Lower leg skin (tissue), 4 donors: ENCODE data around the gene WDR27. TPM values are rescaled to one million over a fixed set of nuclear protein-coding genes. Genes with fewer than 3 reads are reported as not detected.
"Not testable (repeated sequence)": the region's sequence is repeated elsewhere in the genome, so short reads cannot be mapped to it uniquely, and the experiment has no call there.

ENCODE experiments used
- DNase-seq, 2 donors: peaks; one replicate each; pipeline ENCODE4 v3.0.0-alpha.2; 2019; ENCODE audit warnings: low spot score in 2 of 2
- H3K4me3 ChIP-seq: fragments of 200-600 bp; sonication (generic); 2 replicates; pipeline ENCODE4 v1.5.1; 2017; ENCODE audit warnings: mild to moderate bottlenecking, low read depth; ENCODE audit not compliant: poor library complexity, severe bottlenecking
- CTCF ChIP-seq, 3 donors: fragments of 450-650 bp; IDR thresholded peaks; one replicate each; pipeline ENCODE4 v1.5.1; 2016; ENCODE audit warnings: antibody characterized with exemption in 3 of 3, mild to moderate bottlenecking in 3 of 3, moderate library complexity in 2 of 3
- POLR2A ChIP-seq, 2 donors: fragments of 450-650 bp; IDR thresholded peaks; one replicate each; pipeline ENCODE4 v1.6.1; 2016 to 2017; ENCODE audit warnings: antibody characterized with exemption in 2 of 2, mild to moderate bottlenecking in 1 of 2, moderate library complexity in 1 of 2
- WGBS, 2 donors: methylation state at CpG; one replicate each; pipeline ENCODE4 v1.1.5; 2018; 5-methylcytosine and 5-hydroxymethylcytosine counted together
- intact Hi-C: fragments of 100-400 bp; cut with DNase I; formaldehyde crosslinking; loops from one replicate; pipeline ENCODE4 v1.15.0; 2023; ENCODE audit warnings: low total_unique reads
- total RNA-seq, 4 donors: library from RNA; depleted of rRNA; stranded (reverse); fragments of >200 nt; gene quantifications; one replicate each; pipeline ENCODE4 v1.1.0, GENCODE V29; 2016

The WDR27 gene
- total RNA-seq, 4 donors from 2014 or later = 15.7 to 40.0 (median 19.5) TPM

- H3K4me3 ChIP-seq = no peak overlapping the region
- intact Hi-C loops = no loop called here
- no peak for DNase-seq
- no peak for TF ChIP-seq POLR2A (IDR thresholded peaks at IDR 0.05)
- no peak for TF ChIP-seq CTCF (IDR thresholded peaks at IDR 0.05)
- 87 to 90% methylated on average over 3 of the region's 3 CpGs for WGBS, 2 donors
These were observed 173.1 kb downstream of the WDR27 start for GRCh38 chr6:169528755-169529154.

- intact Hi-C loops = no loop called here
- H3K4me3 ChIP-seq = no peak overlapping the region
- no peak for TF ChIP-seq CTCF (IDR thresholded peaks at IDR 0.05)
- TF ChIP-seq POLR2A (IDR thresholded peaks at IDR 0.05) = no peak
- 76 to 87% methylated on average over 1 of the region's 1 CpG for WGBS, 2 donors
- no peak for DNase-seq
These were observed 174.5 kb downstream of the WDR27 start for GRCh38 chr6:169527306-169527705.

GRCh38 chr6:169521825-169522224 is 180.0 kb downstream of the WDR27 start:
- TF ChIP-seq CTCF (IDR thresholded peaks at IDR 0.05) (no peak), POLR2A (IDR thresholded peaks at IDR 0.05) (no peak)
- no peak for DNase-seq
- intact Hi-C loops = no loop called here
- no peak overlapping the region for H3K4me3 ChIP-seq

GRCh38 chr6:169520104-169520503 is 181.7 kb downstream of the WDR27 start:
- intact Hi-C loops = no loop called here
- no peak overlapping the region for H3K4me3 ChIP-seq
- TF ChIP-seq CTCF (IDR thresholded peaks at IDR 0.05) = no peak
- TF ChIP-seq POLR2A (IDR thresholded peaks at IDR 0.05) = no peak
- no peak for DNase-seq
- 69 to 85% methylated on average over 2 of the region's 2 CpGs for WGBS, 2 donors

GRCh38 chr6:169518451-169518850 is 183.4 kb downstream of the WDR27 start:
- TF ChIP-seq CTCF (IDR thresholded peaks at IDR 0.05) = no peak
- no peak for TF ChIP-seq POLR2A (IDR thresholded peaks at IDR 0.05)
- DNase-seq = no peak

GRCh38 chr6:169513478-169514193 is 188.2 kb downstream of the WDR27 start:
- 85 to 91% methylated on average over 3 of the region's 3 CpGs for WGBS, 2 donors
- intact Hi-C loops = no loop called here
- no peak overlapping the region for H3K4me3 ChIP-seq
- TF ChIP-seq POLR2A (IDR thresholded peaks at IDR 0.05) (no peak), CTCF (IDR thresholded peaks at IDR 0.05) (no peak)
- DNase-seq = no peak

More at GRCh38 chr6:169518451-169518850, 183.4 kb downstream of the WDR27 start:
- intact Hi-C loops = no loop called here
- H3K4me3 ChIP-seq = no peak overlapping the region

GRCh38 chr6:169511785-169512184 is 190.0 kb downstream of the WDR27 start:
- H3K4me3 ChIP-seq, intact Hi-C loops, DNase-seq: not testable (repeated sequence)
